GOT3 (cell line): Measurements from ENCODE around the gene UGCG.
A peak's percentile ranks its signal among the peaks of the same experiment; 100 is the strongest.
"Not testable (repeated sequence)": the region's sequence is repeated elsewhere in the genome, so short reads cannot be mapped to it uniquely, and the experiment has no call there.

ENCODE experiments used
- DNase-seq: peaks from one replicate; lab custom pipeline; 2025; ENCODE audit warnings: mixed read lengths; lab: John Stamatoyannopoulos, UW

The UGCG gene

GRCh38 chr9:111895996-111896941, at the start of gene UGCG:
UGCG (plus strand) TSS chr9:111896814; CDS start chr9:111897216, 402 bp downstream.
- DNase-seq: peak; percentile 38

- DNase-seq: no peak
Observed at GRCh38 chr9:111851553-111851952, 45.1 kb upstream of the UGCG start.

- no peak for DNase-seq
Observed at GRCh38 chr9:111852291-111852690, 44.3 kb upstream of the UGCG start.

GRCh38 chr9:111853450-111853827, 43.2 kb upstream of the UGCG start:
- DNase-seq: no peak

GRCh38 chr9:111854799-111855198, 41.8 kb upstream of the UGCG start:
- no peak for DNase-seq

GRCh38 chr9:111857555-111858211, 38.9 kb upstream of the UGCG start:
- DNase-seq: no peak

GRCh38 chr9:111860443-111860842, 36.2 kb upstream of the UGCG start:
- no peak for DNase-seq

- no peak for DNase-seq
Observed at GRCh38 chr9:111863636-111864035, 33.0 kb upstream of the UGCG start.

GRCh38 chr9:111866976-111867375, 29.6 kb upstream of the UGCG start:
- DNase-seq: no peak

- no peak for DNase-seq
Observed at GRCh38 chr9:111868475-111868874, 28.1 kb upstream of the UGCG start.

- DNase-seq: no peak
Observed at GRCh38 chr9:111870774-111871498, 25.7 kb upstream of the UGCG start.

GRCh38 chr9:111871499-111871855, 25.1 kb upstream of the UGCG start:
- no peak for DNase-seq

- no peak for DNase-seq
Observed at GRCh38 chr9:111872886-111873285, 23.7 kb upstream of the UGCG start.

- DNase-seq: no peak
Observed at GRCh38 chr9:111873901-111874300, 22.7 kb upstream of the UGCG start.

GRCh38 chr9:111874500-111874899, 22.1 kb upstream of the UGCG start:
- DNase-seq: no peak

- DNase-seq: not testable (repeated sequence)
Observed at GRCh38 chr9:111875291-111875690, 21.3 kb upstream of the UGCG start.

- not testable (repeated sequence) for DNase-seq
Observed at GRCh38 chr9:111875691-111876090, 20.9 kb upstream of the UGCG start.

- DNase-seq: no peak
Observed at GRCh38 chr9:111876179-111876578, 20.4 kb upstream of the UGCG start.

- no peak for DNase-seq
Observed at GRCh38 chr9:111877420-111877819, 19.2 kb upstream of the UGCG start.

- no peak for DNase-seq
Observed at GRCh38 chr9:111878946-111879345, 17.7 kb upstream of the UGCG start.

GRCh38 chr9:111886983-111887718, 9.5 kb upstream of the UGCG start:
- no peak for DNase-seq

- no peak for DNase-seq
Observed at GRCh38 chr9:111890334-111890733, 6.3 kb upstream of the UGCG start.
